HEK293 (cell line): Measurements from ENCODE around the gene FRYL.
A peak's percentile ranks its signal among the peaks of the same experiment; 100 is the strongest.

Source experiments
- CTCF ChIA-PET: fragments of 350-600 bp; formaldehyde crosslinking; extraction: SDS; loops from one replicate; lab custom pipeline; 2021; ENCODE audit warnings: antibody characterized with exemption; lab: Yijun Ruan, JAX
- POLR2A ChIA-PET: fragments of 300-600 bp; formaldehyde crosslinking; extraction: SDS; loops from one replicate; lab custom pipeline; 2020; ENCODE audit warnings: antibody characterized with exemption, inconsistent platforms; lab: Yijun Ruan, JAX
- H3K27ac ChIP-seq: fragments of 200-500 bp; sonication (Bioruptor generic); 2 replicates; pipeline ENCODE4 v1.5.1; 2014; ENCODE audit warnings: low read depth, low read length, control low read depth, inconsistent platforms; ENCODE audit errors: extremely low read depth
- H3K36me3 ChIP-seq, 2 experiments: fragments of 200-500 bp in 1 of 2; sonication (Bioruptor generic) in 1 of 2; 1 replicate in 1 of 2; 2 replicates in 1 of 2; pipeline ENCODE4 v1.5.1; 2014 to 2017; ENCODE audit warnings: inconsistent platforms in 2 of 2, low read length in 2 of 2; ENCODE audit not compliant: control insufficient read depth in 2 of 2, insufficient read depth in 1 of 2
- H3K4me1 ChIP-seq: fragments of 200-500 bp; sonication (Bioruptor generic); 2 replicates; pipeline ENCODE4 v1.5.1; 2014; ENCODE audit warnings: mild to moderate bottlenecking, low read length, inconsistent platforms; ENCODE audit not compliant: control insufficient read depth, insufficient read depth
- H3K4me3 ChIP-seq: 2 replicates; pipeline ENCODE4 v1.5.1; 2011; ENCODE audit warnings: low read depth, mild to moderate bottlenecking, control low read depth, low read length, moderate library complexity
- H3K9me3 ChIP-seq: fragments of 200-500 bp; sonication (Bioruptor generic); 2 replicates; pipeline ENCODE4 v1.5.1; 2014; ENCODE audit warnings: low read depth, low read length, inconsistent platforms; ENCODE audit not compliant: control insufficient read depth, insufficient read depth
- IKZF3 ChIP-seq: fragments of 450-650 bp; IDR thresholded peaks from 2 replicates; pipeline ENCODE4 v1.5.0; 2018; ENCODE audit warnings: missing biosample characterization, mild to moderate bottlenecking, missing genetic modification characterization, moderate library complexity
- ZNF146 ChIP-seq: fragments of 450-650 bp; formaldehyde crosslinking; IDR thresholded peaks from 2 replicates; pipeline ENCODE4 v1.5.1; 2016; ENCODE audit warnings: missing biosample characterization, missing genetic modification characterization
- ZNF174 ChIP-seq: fragments of 450-650 bp; formaldehyde crosslinking; IDR thresholded peaks from 2 replicates; pipeline ENCODE4 v1.5.0; 2017; ENCODE audit warnings: missing biosample characterization, mild to moderate bottlenecking, missing genetic modification characterization
- ZNF302 ChIP-seq: fragments of 450-650 bp; formaldehyde crosslinking; IDR thresholded peaks from 2 replicates; pipeline ENCODE4 v1.5.1; 2016; ENCODE audit warnings: missing biosample characterization, missing genetic modification characterization, low read depth
- ZNF366 ChIP-seq: fragments of 450-650 bp; formaldehyde crosslinking; conservative IDR thresholded peaks from 2 replicates; pipeline ENCODE4 v1.5.1; 2016; ENCODE audit warnings: missing biosample characterization, missing genetic modification characterization
- ZNF488 ChIP-seq: fragments of 450-650 bp; formaldehyde crosslinking; IDR thresholded peaks from 2 replicates; pipeline ENCODE4 v1.5.1; 2016; ENCODE audit warnings: missing biosample characterization, missing genetic modification characterization
- ZNF624 ChIP-seq: fragments of 450-650 bp; formaldehyde crosslinking; IDR thresholded peaks from 2 replicates; pipeline ENCODE4 v1.5.1; 2017; ENCODE audit warnings: missing biosample characterization, missing genetic modification characterization
- ZNF626 ChIP-seq: fragments of 450-650 bp; sonication (Bioruptor Pico); formaldehyde crosslinking; IDR thresholded peaks from 2 replicates; pipeline ENCODE4 v1.5.1; 2018; ENCODE audit warnings: missing biosample characterization, missing genetic modification characterization, inconsistent platforms
- ZNF658 ChIP-seq: fragments of 450-650 bp; formaldehyde crosslinking; IDR thresholded peaks from 2 replicates; pipeline ENCODE4; 2016; ENCODE audit warnings: missing biosample characterization, missing genetic modification characterization
- ZNF677 ChIP-seq: fragments of 450-650 bp; IDR thresholded peaks from 2 replicates; pipeline ENCODE4 v1.5.0; 2018; ENCODE audit warnings: missing biosample characterization, mild to moderate bottlenecking, missing genetic modification characterization, moderate library complexity
- TF ChIP-seq, protein P1 (sequence below): fragments of 450-650 bp; formaldehyde crosslinking; IDR thresholded peaks from 2 replicates; pipeline ENCODE4 v1.5.1; 2016; ENCODE audit warnings: missing biosample characterization, missing genetic modification characterization
- TF ChIP-seq, protein P2 (sequence below): fragments of 450-650 bp; formaldehyde crosslinking; IDR thresholded peaks from 2 replicates; pipeline ENCODE4 v1.5.1; 2016; ENCODE audit warnings: missing biosample characterization, missing genetic modification characterization

FRYL gene

DNA sequence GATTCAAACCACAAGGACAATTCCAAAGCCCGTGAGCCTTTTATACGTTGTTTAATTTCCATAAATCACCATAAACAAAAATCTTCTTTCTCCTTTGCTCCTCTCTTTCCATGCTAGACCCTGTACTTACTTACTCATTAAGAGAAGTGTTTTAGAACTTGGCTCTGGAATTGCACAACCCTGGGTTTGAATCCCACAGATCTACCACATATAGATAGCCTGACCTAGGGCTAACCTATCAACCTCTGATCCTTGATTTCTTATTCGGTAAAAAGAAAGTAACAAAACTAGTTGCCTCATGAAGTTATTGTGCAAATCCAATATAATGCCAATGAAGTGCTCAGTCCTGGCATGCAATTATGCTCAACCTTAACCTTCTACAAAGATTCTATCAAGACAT, 221.3 kb downstream of the FRYL start (continued):
- TF ChIP-seq, protein P1, sequence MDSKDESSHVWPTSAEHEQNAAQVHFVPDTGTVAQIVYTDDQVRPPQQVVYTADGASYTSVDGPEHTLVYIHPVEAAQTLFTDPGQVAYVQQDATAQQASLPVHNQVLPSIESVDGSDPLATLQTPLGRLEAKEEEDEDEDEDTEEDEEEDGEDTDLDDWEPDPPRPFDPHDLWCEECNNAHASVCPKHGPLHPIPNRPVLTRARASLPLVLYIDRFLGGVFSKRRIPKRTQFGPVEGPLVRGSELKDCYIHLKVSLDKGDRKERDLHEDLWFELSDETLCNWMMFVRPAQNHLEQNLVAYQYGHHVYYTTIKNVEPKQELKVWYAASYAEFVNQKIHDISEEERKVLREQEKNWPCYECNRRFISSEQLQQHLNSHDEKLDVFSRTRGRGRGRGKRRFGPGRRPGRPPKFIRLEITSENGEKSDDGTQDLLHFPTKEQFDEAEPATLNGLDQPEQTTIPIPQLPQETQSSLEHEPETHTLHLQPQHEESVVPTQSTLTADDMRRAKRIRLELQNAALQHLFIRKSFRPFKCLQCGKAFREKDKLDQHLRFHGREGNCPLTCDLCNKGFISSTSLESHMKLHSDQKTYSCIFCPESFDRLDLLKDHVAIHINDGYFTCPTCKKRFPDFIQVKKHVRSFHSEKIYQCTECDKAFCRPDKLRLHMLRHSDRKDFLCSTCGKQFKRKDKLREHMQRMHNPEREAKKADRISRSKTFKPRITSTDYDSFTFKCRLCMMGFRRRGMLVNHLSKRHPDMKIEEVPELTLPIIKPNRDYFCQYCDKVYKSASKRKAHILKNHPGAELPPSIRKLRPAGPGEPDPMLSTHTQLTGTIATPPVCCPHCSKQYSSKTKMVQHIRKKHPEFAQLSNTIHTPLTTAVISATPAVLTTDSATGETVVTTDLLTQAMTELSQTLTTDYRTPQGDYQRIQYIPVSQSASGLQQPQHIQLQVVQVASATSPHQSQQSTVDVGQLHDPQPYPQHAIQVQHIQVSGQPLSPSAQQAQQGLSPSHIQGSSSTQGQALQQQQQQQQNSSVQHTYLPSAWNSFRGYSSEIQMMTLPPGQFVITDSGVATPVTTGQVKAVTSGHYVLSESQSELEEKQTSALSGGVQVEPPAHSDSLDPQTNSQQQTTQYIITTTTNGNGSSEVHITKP (tag by site-specific recombination): no peak
- TF ChIP-seq, protein P2, sequence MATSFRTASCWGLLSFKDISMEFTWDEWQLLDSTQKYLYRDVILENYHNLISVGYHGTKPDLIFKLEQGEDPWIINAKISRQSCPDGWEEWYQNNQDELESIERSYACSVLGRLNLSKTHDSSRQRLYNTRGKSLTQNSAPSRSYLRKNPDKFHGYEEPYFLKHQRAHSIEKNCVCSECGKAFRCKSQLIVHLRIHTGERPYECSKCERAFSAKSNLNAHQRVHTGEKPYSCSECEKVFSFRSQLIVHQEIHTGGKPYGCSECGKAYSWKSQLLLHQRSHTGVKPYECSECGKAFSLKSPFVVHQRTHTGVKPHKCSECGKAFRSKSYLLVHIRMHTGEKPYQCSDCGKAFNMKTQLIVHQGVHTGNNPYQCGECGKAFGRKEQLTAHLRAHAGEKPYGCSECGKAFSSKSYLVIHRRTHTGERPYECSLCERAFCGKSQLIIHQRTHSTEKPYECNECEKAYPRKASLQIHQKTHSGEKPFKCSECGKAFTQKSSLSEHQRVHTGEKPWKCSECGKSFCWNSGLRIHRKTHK: no peak
- TF ChIP-seq ZNF624 (tag by site-specific recombination): no peak

DNA sequence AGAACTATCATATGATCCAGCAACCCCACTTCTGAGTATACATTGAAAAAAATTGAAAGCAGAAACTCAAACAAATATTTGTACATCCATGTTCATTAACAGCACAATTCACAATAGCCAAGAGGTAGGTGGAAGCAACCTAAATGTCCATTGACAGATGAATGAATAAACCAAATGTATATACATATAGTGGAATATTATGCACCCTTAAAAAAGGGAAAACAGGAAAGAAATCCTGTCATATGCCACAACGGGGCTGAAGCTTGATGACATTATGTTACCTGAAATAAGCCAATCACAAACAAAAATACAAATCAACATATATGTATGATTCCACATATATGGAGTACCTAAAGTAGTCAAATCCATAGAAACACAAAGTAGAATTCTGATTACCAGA, 222.1 kb downstream of the FRYL start:
- CTCF ChIA-PET: no interaction called here
- Histone ChIP-seq H3K4me3 (no peak overlapping the region), H3K36me3 (peaks cover 0 to 41% of the 10 kb centered on the region in 2 experiments; a peak in 1 of 3 replicates)
- POLR2A ChIA-PET: no interaction called here
- TF ChIP-seq ZNF174 (tag by site-specific recombination): no peak
- peak; percentile 50; the same call in 1 of the 2 replicates for TF ChIP-seq ZNF146 (tag by site-specific recombination)
- TF ChIP-seq, all 188 proteins: peak for 1
- Histone ChIP-seq H3K27ac (no peak overlapping the region), H3K4me1 (no peaks in the 10 kb centered on the region), H3K9me3 (no peaks in the 10 kb centered on the region)

- TF ChIP-seq ZNF626 (tag by site-specific recombination) (no peak), ZNF366 (no peak), ZNF488 (tag by site-specific recombination) (no peak), ZNF658 (tag by site-specific recombination) (no peak), ZNF677 (tag by site-specific recombination) (no peak), ZNF302 (no peak), ZNF174 (tag by site-specific recombination) (no peak), IKZF3 (tag by site-specific recombination) (no peak)
- TF ChIP-seq, protein P1 (tag by site-specific recombination): no peak
- ChIA-PET POLR2A (no interaction called here), CTCF (no interaction called here)
- Histone ChIP-seq H3K9me3 (no peaks in the 10 kb centered on the region), H3K36me3 (peaks cover 0 to 40% of the 10 kb centered on the region in 2 experiments; a peak in 1 of 3 replicates), H3K27ac (no peak overlapping the region), H3K4me1 (no peaks in the 10 kb centered on the region), H3K4me3 (no peak overlapping the region)
Measured at GRCh38 chr4:48557478-48557877, 222.6 kb downstream of the FRYL start.
